ENCODE data around the gene MORN1.

- TF ChIP-seq CTCF (IDR thresholded peaks at IDR 0.05; ENCODE audit: extremely low read depth in 1 of 2, insufficient read depth in 1 of 2, low read depth in 1 of 2, low read length in 2 of 2) (no peak), POLR2A (IDR thresholded peaks at IDR 0.05; ENCODE audit: low read depth, low read length) (no peak), EZH2 (IDR thresholded peaks at IDR 0.05; ENCODE audit: borderline replicate concordance, low read depth, low read length, severe bottlenecking) (no peak), MYC (IDR thresholded peaks at IDR 0.05; ENCODE audit: low read depth, low read length) (no peak), POLR2AphosphoS5 (IDR thresholded peaks at IDR 0.05; ENCODE audit: insufficient read depth, low read depth, low read length) (no peak), FOS (IDR thresholded peaks at IDR 0.05; ENCODE audit: borderline replicate concordance, insufficient read depth, low read length) (no peak)
- TF ChIP-seq, protein P1, sequence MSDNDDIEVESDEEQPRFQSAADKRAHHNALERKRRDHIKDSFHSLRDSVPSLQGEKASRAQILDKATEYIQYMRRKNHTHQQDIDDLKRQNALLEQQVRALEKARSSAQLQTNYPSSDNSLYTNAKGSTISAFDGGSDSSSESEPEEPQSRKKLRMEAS (IDR thresholded peaks at IDR 0.05; ENCODE audit: insufficient read depth, insufficient read length), result no peak
Observed at GRCh38 chr1:2336499-2336898, 54.9 kb downstream of the MORN1 start.
